NCI-H146 treated with DMSO at 0.1 percent for 48 hours (cell line): ENCODE data around the gene KCNJ2.
A peak's percentile ranks its signal among the peaks of the same experiment; 100 is the strongest.

ENCODE experiments used
- DNase-seq: peaks from one replicate; lab custom pipeline; 2025; ENCODE audit not compliant: unreplicated experiment; lab: John Stamatoyannopoulos, UW

The KCNJ2 gene

GRCh38 chr17:70168977-70169708 lies at the start of gene KCNJ2:
Gene KCNJ2 (plus strand): TSS chr17:70169532. CDS start chr17:70175040, 5,508 bp downstream.
- peak; percentile 31 for DNase-seq

- DNase-seq: no peak
These were observed 49.8 kb upstream of the KCNJ2 start for GRCh38 chr17:70119545-70119944.

GRCh38 chr17:70119983-70120382 lies 49.3 kb upstream of the KCNJ2 start:
- DNase-seq: no peak

- no peak for DNase-seq
These were observed 48.9 kb upstream of the KCNJ2 start for GRCh38 chr17:70120425-70120824.

- DNase-seq: no peak
These were observed 48.2 kb upstream of the KCNJ2 start for GRCh38 chr17:70121126-70121525.

- DNase-seq: no peak
These were observed 46.1 kb upstream of the KCNJ2 start for GRCh38 chr17:70123193-70123592.

GRCh38 chr17:70124723-70125122 lies 44.6 kb upstream of the KCNJ2 start:
- no peak for DNase-seq

GRCh38 chr17:70127221-70127873 lies 42.0 kb upstream of the KCNJ2 start:
- no peak for DNase-seq

GRCh38 chr17:70128727-70129238 lies 40.5 kb upstream of the KCNJ2 start:
- DNase-seq: no peak

GRCh38 chr17:70130289-70130688 lies 39.0 kb upstream of the KCNJ2 start:
- DNase-seq: no peak

- no peak for DNase-seq
These were observed 36.8 kb upstream of the KCNJ2 start for GRCh38 chr17:70132505-70132904.

GRCh38 chr17:70134042-70134441 lies 35.3 kb upstream of the KCNJ2 start:
- DNase-seq: no peak

GRCh38 chr17:70134777-70135176 lies 34.6 kb upstream of the KCNJ2 start:
- no peak for DNase-seq

- DNase-seq: no peak
These were observed 33.2 kb upstream of the KCNJ2 start for GRCh38 chr17:70136131-70136530.

GRCh38 chr17:70137451-70138230 lies 31.7 kb upstream of the KCNJ2 start:
- DNase-seq: no peak

- no peak for DNase-seq
These were observed 31.0 kb upstream of the KCNJ2 start for GRCh38 chr17:70138291-70138865.

GRCh38 chr17:70139449-70139993 lies 29.8 kb upstream of the KCNJ2 start:
- DNase-seq: no peak

- DNase-seq: no peak
These were observed 25.0 kb upstream of the KCNJ2 start for GRCh38 chr17:70144260-70144846.

GRCh38 chr17:70153210-70153609 lies 16.1 kb upstream of the KCNJ2 start:
- no peak for DNase-seq

GRCh38 chr17:70157151-70157550 lies 12.2 kb upstream of the KCNJ2 start:
- no peak for DNase-seq

GRCh38 chr17:70158180-70158579 lies 11.2 kb upstream of the KCNJ2 start:
- DNase-seq: no peak
